ENCODE measurements around the gene PDE7B. TPM values are rescaled to one million over a fixed set of nuclear protein-coding genes. Genes with fewer than 3 reads are reported as not detected.

PDE7B gene
- total and polyA plus RNA-seq, 2 of the 4 experiments (the other 2 are of a cell fraction), result 7.8 to 12.4 TPM

DNA sequence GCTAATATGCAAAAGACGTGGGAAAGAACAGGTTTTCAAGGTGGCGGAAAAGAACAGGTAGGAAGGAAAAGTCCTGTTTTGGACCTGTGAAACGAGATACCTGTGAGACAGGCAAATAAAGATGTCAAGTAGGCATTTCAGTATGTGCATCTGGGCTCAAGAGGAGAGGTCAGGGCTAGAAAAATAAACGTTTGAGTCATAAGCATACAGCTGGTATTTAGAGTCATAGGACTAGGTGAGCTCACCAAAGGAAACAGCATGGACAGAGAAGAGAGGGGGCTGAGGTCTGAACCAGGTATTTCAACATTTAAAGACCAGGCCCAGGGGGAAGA lies 383.7 kb downstream of the PDE7B start:
- no peak overlapping the region for H3K4ac ChIP-seq (ENCODE audit: low read depth, low read length)
- no peaks in the 10 kb centered on the region for H3K9me3 ChIP-seq (ENCODE audit: control insufficient read depth, insufficient read depth, low read length)
- H3K79me1 ChIP-seq (ENCODE audit: low read depth in 1 of 2, low read length in 2 of 2), result peaks cover 0 to 8% of the 10 kb centered on the region in 2 experiments; a peak in 2 of 4 replicates
- in situ Hi-C loops (cut with MboI; ENCODE audit: low sequenced_read_pairs) (no loop called here), intact Hi-C loops (cut with micrococcal nuclease) (no loop called here), dilution Hi-C loops (cut with HindIII; ENCODE audit: low sequenced_read_pairs, unreplicated experiment) (no loop called here)
- ChIA-PET CTCF (no interaction called here), POLR2A (ENCODE audit: unreplicated experiment) (no interaction called here)
- no peak overlapping the region for H3K14ac ChIP-seq (replicated peaks; ENCODE audit: low read depth, low read length)
- WGBS, 2 experiments (ENCODE audit: extremely low coverage in 2 of 2, insufficient read length in 1 of 2), result 80% methylated on average over 4 of the region's 4 CpGs; no CpG with 5 or more reads in 1 of the 2 experiments
- no peak overlapping the region for H3K9ac ChIP-seq (ENCODE audit: low read depth, low read length)
- no TSS peak for BruUV-seq (replicated peaks)
- H3K4me1 ChIP-seq (ENCODE audit: control insufficient read depth, insufficient read depth, low read length), result peaks cover 12% of the 10 kb centered on the region
- no peak overlapping the region for H3K23ac ChIP-seq (ENCODE audit: low read depth, low read length)
- no peak overlapping the region for H4K5ac ChIP-seq (ENCODE audit: low read depth, low read length)
- no peak overlapping the region for H4K8ac ChIP-seq (ENCODE audit: low read depth in 2 of 2, low read length in 2 of 2)
- H3K27me3 ChIP-seq (ENCODE audit: control insufficient read depth, insufficient read depth, low read length), result no peaks in the 10 kb centered on the region
- no peak overlapping the region for H2BK15ac ChIP-seq (ENCODE audit: low read depth, low read length)
- no peak overlapping the region for H2BK120ac ChIP-seq (ENCODE audit: low read depth, low read length)
- H4K91ac ChIP-seq (ENCODE audit: insufficient read depth, low read depth, low read length), result no peak overlapping the region
- no peak overlapping the region for H2BK20ac ChIP-seq (ENCODE audit: low read depth, low read length)
- no peaks in the 10 kb centered on the region for H3K36me3 ChIP-seq (ENCODE audit: control insufficient read depth, insufficient read depth, low read length)
- peak; percentile 35; the same call in 1 of the 2 replicates for TF ChIP-seq FOS (IDR thresholded peaks at IDR 0.05; ENCODE audit: low read depth, low read length)
- TF ChIP-seq SMC3 (IDR thresholded peaks at IDR 0.05; ENCODE audit: low read depth, low read length), result no peak
- TF ChIP-seq RAD21 (IDR thresholded peaks at IDR 0.05; ENCODE audit: low read length), result no peak
- no peak for TF ChIP-seq RFX5 (IDR thresholded peaks at IDR 0.05; ENCODE audit: low read depth, low read length)
- no peak for TF ChIP-seq MXI1 (IDR thresholded peaks at IDR 0.05; ENCODE audit: borderline replicate concordance, low read depth, low read length)
- TF ChIP-seq, protein P1, sequence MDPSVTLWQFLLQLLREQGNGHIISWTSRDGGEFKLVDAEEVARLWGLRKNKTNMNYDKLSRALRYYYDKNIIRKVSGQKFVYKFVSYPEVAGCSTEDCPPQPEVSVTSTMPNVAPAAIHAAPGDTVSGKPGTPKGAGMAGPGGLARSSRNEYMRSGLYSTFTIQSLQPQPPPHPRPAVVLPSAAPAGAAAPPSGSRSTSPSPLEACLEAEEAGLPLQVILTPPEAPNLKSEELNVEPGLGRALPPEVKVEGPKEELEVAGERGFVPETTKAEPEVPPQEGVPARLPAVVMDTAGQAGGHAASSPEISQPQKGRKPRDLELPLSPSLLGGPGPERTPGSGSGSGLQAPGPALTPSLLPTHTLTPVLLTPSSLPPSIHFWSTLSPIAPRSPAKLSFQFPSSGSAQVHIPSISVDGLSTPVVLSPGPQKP (IDR thresholded peaks at IDR 0.05; ENCODE audit: borderline replicate concordance, low read depth, low read length), result no peak
- TF ChIP-seq, protein P2, sequence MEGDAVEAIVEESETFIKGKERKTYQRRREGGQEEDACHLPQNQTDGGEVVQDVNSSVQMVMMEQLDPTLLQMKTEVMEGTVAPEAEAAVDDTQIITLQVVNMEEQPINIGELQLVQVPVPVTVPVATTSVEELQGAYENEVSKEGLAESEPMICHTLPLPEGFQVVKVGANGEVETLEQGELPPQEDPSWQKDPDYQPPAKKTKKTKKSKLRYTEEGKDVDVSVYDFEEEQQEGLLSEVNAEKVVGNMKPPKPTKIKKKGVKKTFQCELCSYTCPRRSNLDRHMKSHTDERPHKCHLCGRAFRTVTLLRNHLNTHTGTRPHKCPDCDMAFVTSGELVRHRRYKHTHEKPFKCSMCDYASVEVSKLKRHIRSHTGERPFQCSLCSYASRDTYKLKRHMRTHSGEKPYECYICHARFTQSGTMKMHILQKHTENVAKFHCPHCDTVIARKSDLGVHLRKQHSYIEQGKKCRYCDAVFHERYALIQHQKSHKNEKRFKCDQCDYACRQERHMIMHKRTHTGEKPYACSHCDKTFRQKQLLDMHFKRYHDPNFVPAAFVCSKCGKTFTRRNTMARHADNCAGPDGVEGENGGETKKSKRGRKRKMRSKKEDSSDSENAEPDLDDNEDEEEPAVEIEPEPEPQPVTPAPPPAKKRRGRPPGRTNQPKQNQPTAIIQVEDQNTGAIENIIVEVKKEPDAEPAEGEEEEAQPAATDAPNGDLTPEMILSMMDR (conservative IDR thresholded peaks at IDR 0.05; ENCODE audit: low read depth, low read length), result no peak
- TF ChIP-seq CEBPB (IDR thresholded peaks at IDR 0.05; ENCODE audit: low read depth, low read length), result no peak
- TF ChIP-seq CHD1 (IDR thresholded peaks at IDR 0.05; ENCODE audit: low read depth, low read length), result no peak
- TF ChIP-seq RCOR1 (IDR thresholded peaks at IDR 0.05; ENCODE audit: insufficient replicate concordance, low read length), result peak; percentile 25
- TF ChIP-seq, protein P3, sequence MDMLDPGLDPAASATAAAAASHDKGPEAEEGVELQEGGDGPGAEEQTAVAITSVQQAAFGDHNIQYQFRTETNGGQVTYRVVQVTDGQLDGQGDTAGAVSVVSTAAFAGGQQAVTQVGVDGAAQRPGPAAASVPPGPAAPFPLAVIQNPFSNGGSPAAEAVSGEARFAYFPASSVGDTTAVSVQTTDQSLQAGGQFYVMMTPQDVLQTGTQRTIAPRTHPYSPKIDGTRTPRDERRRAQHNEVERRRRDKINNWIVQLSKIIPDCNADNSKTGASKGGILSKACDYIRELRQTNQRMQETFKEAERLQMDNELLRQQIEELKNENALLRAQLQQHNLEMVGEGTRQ (IDR thresholded peaks at IDR 0.05; ENCODE audit: low read depth, low read length), result no peak
- TF ChIP-seq NFE2L2 (IDR thresholded peaks at IDR 0.05; ENCODE audit: low read depth, low read length), result no peak
- TF ChIP-seq MAZ (IDR thresholded peaks at IDR 0.05; ENCODE audit: borderline replicate concordance, low read depth, low read length), result no peak
- TF ChIP-seq BHLHE40 (IDR thresholded peaks at IDR 0.05; ENCODE audit: low read depth, low read length), result no peak
- TF ChIP-seq MAFK (IDR thresholded peaks at IDR 0.05; ENCODE audit: low read depth, low read length), result peak; percentile 62
- DNase-seq (peak; percentile 91), ATAC-seq (ENCODE audit: low read depth) (peak; percentile 51; the same call in 1 of the 2 replicates)
- no peak overlapping the region for H2AK5ac ChIP-seq (ENCODE audit: low read depth, low read length)
- no peak overlapping the region for H3K4me2 ChIP-seq (ENCODE audit: low read depth, low read length)
- H2AK9ac ChIP-seq (replicated peaks; ENCODE audit: low read depth, low read length, poor library complexity), result no peak overlapping the region
- no peaks in the 10 kb centered on the region for H4K20me1 ChIP-seq (ENCODE audit: insufficient read depth, low read length)
- H3K56ac ChIP-seq (ENCODE audit: extremely low read depth, insufficient read depth, low read length), result no peak overlapping the region
- no peak overlapping the region for H2BK5ac ChIP-seq (ENCODE audit: low read depth, low read length, poor library complexity, severe bottlenecking)
- no peak overlapping the region for H2AFZ ChIP-seq (replicated peaks; ENCODE audit: low read length, poor library complexity)
- H3K9me1 ChIP-seq (ENCODE audit: insufficient read depth, low read length), result no peaks in the 10 kb centered on the region
- no peak overlapping the region for H3K27ac ChIP-seq (ENCODE audit: insufficient read depth, low read length)
- H3K4me3 ChIP-seq (ENCODE audit: insufficient read depth, low read depth, low read length), result no peak overlapping the region
- peak overlapping the region; percentile 1; the same call in 1 of the 2 replicates for H3K18ac ChIP-seq (ENCODE audit: low read depth, low read length)
